HG02759 (cell line): ENCODE data around the gene UQCC2.

Experiments used
- ATAC-seq: cut with Tn5 transposase; IDR thresholded peaks from one replicate; pipeline ENCODE4 v1.9.1; 2021; ENCODE audit warnings: mild to moderate bottlenecking, moderate library complexity; ENCODE audit not compliant: unreplicated experiment

The UQCC2 gene

GRCh38 chr6:33692078-33692759, 19.3 kb downstream of the UQCC2 start:
- no peak for ATAC-seq

GRCh38 chr6:33691456-33692077, 19.9 kb downstream of the UQCC2 start:
- no peak for ATAC-seq

- ATAC-seq: no peak
These were observed 20.7 kb downstream of the UQCC2 start for GRCh38 chr6:33690766-33691165.

- ATAC-seq: no peak
These were observed 21.6 kb downstream of the UQCC2 start for GRCh38 chr6:33689879-33690278.

- no peak for ATAC-seq
These were observed 22.4 kb downstream of the UQCC2 start for GRCh38 chr6:33689148-33689494.

- ATAC-seq: no peak
These were observed 22.9 kb downstream of the UQCC2 start for GRCh38 chr6:33688451-33689147.

GRCh38 chr6:33688006-33688405, 23.5 kb downstream of the UQCC2 start:
- ATAC-seq: no peak

- ATAC-seq: no peak
These were observed 24.2 kb downstream of the UQCC2 start for GRCh38 chr6:33686981-33687975.

GRCh38 chr6:33686225-33686924, 25.1 kb downstream of the UQCC2 start:
- ATAC-seq: no peak

GRCh38 chr6:33685411-33686224, 25.9 kb downstream of the UQCC2 start:
- no peak for ATAC-seq

- no peak for ATAC-seq
These were observed 26.5 kb downstream of the UQCC2 start for GRCh38 chr6:33684983-33685382.

- ATAC-seq: no peak
These were observed 27.0 kb downstream of the UQCC2 start for GRCh38 chr6:33684428-33684896.

- ATAC-seq: no peak
These were observed 27.7 kb downstream of the UQCC2 start for GRCh38 chr6:33683576-33684427.

- ATAC-seq: no peak
These were observed 28.4 kb downstream of the UQCC2 start for GRCh38 chr6:33683051-33683571.

- ATAC-seq: no peak
These were observed 29.2 kb downstream of the UQCC2 start for GRCh38 chr6:33682341-33682740.

- ATAC-seq: no peak
These were observed 31.7 kb downstream of the UQCC2 start for GRCh38 chr6:33679761-33680160.

- no peak for ATAC-seq
These were observed 32.5 kb downstream of the UQCC2 start for GRCh38 chr6:33678932-33679490.
